Motor neuron (in vitro differentiated cells): ENCODE measurements around the gene C7orf33. TPM values are rescaled to one million over a fixed set of nuclear protein-coding genes. Genes with fewer than 3 reads are reported as not detected.

Experiments used
- ATAC-seq, 8 experiments: fragments of 200-7000 bp; cut with Tn5 transposase; replicated peaks in 6 of 8; 2 replicates each; pipeline ENCODE4 v1.8.0; 2021; ENCODE audit warnings: mild to moderate bottlenecking in 8 of 8, moderate library complexity in 8 of 8
- H3K27ac ChIP-seq, 2 donors: fragments of 250-450 bp; sonication (Bioruptor Pico); 2 replicates each; pipeline ENCODE4 v1.9.0; 2021; ENCODE audit warnings: antibody characterized with exemption in 2 of 2, mild to moderate bottlenecking in 2 of 2, moderate library complexity in 1 of 2
- H3K4me1 ChIP-seq, 2 donors: fragments of 250-450 bp; sonication (Bioruptor Pico); replicated peaks in 1 of 2; 2 replicates each; pipeline ENCODE4 v1.6.1; 2021; ENCODE audit warnings: antibody characterized with exemption in 2 of 2, mild to moderate bottlenecking in 2 of 2, moderate library complexity in 1 of 2
- H3K4me3 ChIP-seq, 5 donors: fragments of 250-450 bp; sonication (Bioruptor Pico); 2 replicates each; pipeline ENCODE4 v1.9.0; 2021; ENCODE audit warnings: antibody characterized with exemption in 5 of 5, mild to moderate bottlenecking in 5 of 5, moderate library complexity in 4 of 5
- WGBS, 10 experiments: fragments of 450-650 bp; shearing (Covaris generic); methylation state at CpG; one replicate each; pipeline ENCODE4 v1.0.0; 2022; 5-methylcytosine and 5-hydroxymethylcytosine counted together
- in situ Hi-C, 9 experiments: fragments of 400-800 bp; cut with MboI; loops; one replicate each; pipeline ENCODE4 v1.15.0; 2021; ENCODE audit warnings: low sequenced_read_pairs in 9 of 9, low pct_unique_long_range_greater_than_20kb in 2 of 9; ENCODE audit not compliant: unreplicated experiment in 9 of 9
- total RNA-seq, 8 experiments: library from RNA; unstranded; fragments of 300-600 nt; gene quantifications; 2 replicates each; pipeline versions ENCODE4 v1.2.3 to v1.2.4, GENCODE V29; 2022

The C7orf33 gene
- total RNA-seq, 8 experiments from 2014 or later = 0.19 TPM; not detected in 7

- WGBS, 10 experiments = 30 to 87% (median 79%) methylated on average over 1 to 4 of the region's 4 CpGs; no CpG with 5 or more reads in 1 of the 10 experiments
- H3K4me1 ChIP-seq = no peaks in the 10 kb centered on the region
- in situ Hi-C loops = no loop called here
- no peak overlapping the region for H3K4me3 ChIP-seq
- no peak for ATAC-seq
- no peak overlapping the region for H3K27ac ChIP-seq
Observed at GRCh38 chr7:148657929-148658328, 67.4 kb downstream of the C7orf33 start.

- 0 to 100% (median 94%) methylated on average over 1 to 2 of the region's 2 CpGs; no CpG with 5 or more reads in 1 of the 10 experiments for WGBS, 10 experiments
- no peak overlapping the region for H3K27ac ChIP-seq
- in situ Hi-C loops = no loop called here
- no peak for ATAC-seq
- no peak overlapping the region for H3K4me3 ChIP-seq
- H3K4me1 ChIP-seq = peaks cover 0 to 2% of the 10 kb centered on the region in 2 donors
Observed at GRCh38 chr7:148661471-148661870, 70.9 kb downstream of the C7orf33 start.

GRCh38 chr7:148662646-148663045 lies 72.1 kb downstream of the C7orf33 start:
- H3K4me1 ChIP-seq = peaks cover 0 to 2% of the 10 kb centered on the region in 2 donors
- no peak overlapping the region for H3K27ac ChIP-seq
- no peak for ATAC-seq
- 0 to 100% (median 70%) methylated on average over 1 to 3 of the region's 3 CpGs; no CpG with 5 or more reads in 2 of the 10 experiments for WGBS, 10 experiments
- H3K4me3 ChIP-seq = no peak overlapping the region
- in situ Hi-C loops = no loop called here

GRCh38 chr7:148664324-148664723 lies 73.8 kb downstream of the C7orf33 start:
- in situ Hi-C loops = no loop called here
- WGBS, 10 experiments = 0 to 80% (median 28%) methylated on average over 1 to 6 of the region's 6 CpGs; no CpG with 5 or more reads in 2 of the 10 experiments
- peaks cover 0 to 2% of the 10 kb centered on the region in 2 donors for H3K4me1 ChIP-seq
- H3K27ac ChIP-seq = no peak overlapping the region
- H3K4me3 ChIP-seq = no peak overlapping the region
- peak in 6 of 8 experiments; percentile 27 to 100 (median 70) for ATAC-seq

- no peak for ATAC-seq
- Histone ChIP-seq H3K4me3 (no peak overlapping the region), H3K27ac (no peak overlapping the region), H3K4me1 (peaks cover 0 to 2% of the 10 kb centered on the region in 2 donors)
- 0 to 100% (median 67%) methylated on average over 1 to 4 of the region's 4 CpGs; no CpG with 5 or more reads in 1 of the 10 experiments for WGBS, 10 experiments
- in situ Hi-C loops = no loop called here
Observed at GRCh38 chr7:148665221-148665620, 74.7 kb downstream of the C7orf33 start.

Other genes with a start within 250 kb of the C7orf33 start
- 10 to 100 TPM; 25.1 to 53.0 (median 36.9) TPM for gene CUL1, start 108.1 kb downstream of the C7orf33 start, total RNA-seq